ENCODE data around the gene GNAI1. TPM values are rescaled to one million over a fixed set of nuclear protein-coding genes. Genes with fewer than 3 reads are reported as not detected.

Gene GNAI1
- total and polyA plus RNA-seq, 2 experiments from 2014 or later: 57.4 to 58.7 TPM

GRCh38 chr7:80132594-80132993 is 2.0 kb upstream of the GNAI1 start:
- WGBS (ENCODE audit: low lambda C conversion rate, missing lambda C conversion rate): 86% methylated on average over 3 of the region's 3 CpGs
- no peak overlapping the region for H3K27ac ChIP-seq
- TF ChIP-seq CTCF (IDR thresholded peaks at IDR 0.05; ENCODE audit: poor library complexity) (no peak), EZH2 (IDR thresholded peaks at IDR 0.05; ENCODE audit: borderline replicate concordance) (no peak), EZH2phosphoT487 (IDR thresholded peaks at IDR 0.05; ENCODE audit: low read depth, severe bottlenecking, unreplicated experiment) (no peak)

GRCh38 chr7:80133361-80134114 is 1.1 kb upstream of the GNAI1 start:
- Histone ChIP-seq H4K20me1 (ENCODE audit: insufficient read depth, poor library complexity, severe bottlenecking) (peaks cover 9% of the 10 kb centered on the region), H3K27me3 (no peaks in the 10 kb centered on the region), H3K27ac (peak overlapping the region; percentile 75), H3K79me2 (peaks cover 32% of the 10 kb centered on the region), H3K36me3 (replicated peaks; ENCODE audit: insufficient read depth, low read depth) (no peaks in the 10 kb centered on the region), H3K4me3 (peak overlapping the region; percentile 40), H3K4me1 (ENCODE audit: insufficient read depth) (peaks cover 15% of the 10 kb centered on the region), H3K4me2 (peak overlapping the region; percentile 72), H3K9me2 (replicated peaks; ENCODE audit: insufficient read depth) (no peaks in the 10 kb centered on the region), H2AFZ (peak overlapping the region; percentile 58), H3K9me3 (ENCODE audit: low read depth) (no peaks in the 10 kb centered on the region)
- peak; percentile 28 for DNase-seq (ENCODE audit: low spot score)
- no peak for TF ChIP-seq CTCF (IDR thresholded peaks at IDR 0.05; ENCODE audit: poor library complexity)
- TF ChIP-seq EZH2 (IDR thresholded peaks at IDR 0.05; ENCODE audit: borderline replicate concordance): no peak
- TF ChIP-seq EZH2phosphoT487 (IDR thresholded peaks at IDR 0.05; ENCODE audit: low read depth, severe bottlenecking, unreplicated experiment): no peak
- WGBS (ENCODE audit: low lambda C conversion rate, missing lambda C conversion rate): 38% methylated on average over 8 of the region's 8 CpGs

More at GRCh38 chr7:80132594-80132993, 2.0 kb upstream of the GNAI1 start:
- Histone ChIP-seq H3K4me2 (no peak overlapping the region), H3K79me2 (peaks cover 23% of the 10 kb centered on the region), H3K9me3 (ENCODE audit: low read depth) (no peaks in the 10 kb centered on the region), H3K27me3 (no peaks in the 10 kb centered on the region), H3K4me1 (ENCODE audit: insufficient read depth) (peaks cover 6% of the 10 kb centered on the region), H2AFZ (no peak overlapping the region), H3K4me3 (no peak overlapping the region), H3K36me3 (replicated peaks; ENCODE audit: insufficient read depth, low read depth) (no peaks in the 10 kb centered on the region), H4K20me1 (ENCODE audit: insufficient read depth, poor library complexity, severe bottlenecking) (peaks cover 5% of the 10 kb centered on the region), H3K9me2 (replicated peaks; ENCODE audit: insufficient read depth) (no peaks in the 10 kb centered on the region)
- no peak for DNase-seq (ENCODE audit: low spot score)

GRCh38 chr7:80134115-80134535 is 506 bp upstream of the GNAI1 start:
- peak overlapping the region; percentile 58 for H2AFZ ChIP-seq
- H3K27ac ChIP-seq: peak overlapping the region; percentile 75
- H3K79me2 ChIP-seq: peaks cover 38% of the 10 kb centered on the region
- H3K9me3 ChIP-seq (ENCODE audit: low read depth): no peaks in the 10 kb centered on the region
- H3K4me3 ChIP-seq: peak overlapping the region; percentile 40
- peaks cover 12% of the 10 kb centered on the region for H4K20me1 ChIP-seq (ENCODE audit: insufficient read depth, poor library complexity, severe bottlenecking)
- no peaks in the 10 kb centered on the region for H3K36me3 ChIP-seq (replicated peaks; ENCODE audit: insufficient read depth, low read depth)
- peaks cover 19% of the 10 kb centered on the region for H3K4me1 ChIP-seq (ENCODE audit: insufficient read depth)
- WGBS (ENCODE audit: low lambda C conversion rate, missing lambda C conversion rate): 6% methylated on average over 12 of the region's 12 CpGs
- TF ChIP-seq CTCF (IDR thresholded peaks at IDR 0.05; ENCODE audit: poor library complexity) (no peak), EZH2phosphoT487 (IDR thresholded peaks at IDR 0.05; ENCODE audit: low read depth, severe bottlenecking, unreplicated experiment) (no peak), EZH2 (IDR thresholded peaks at IDR 0.05; ENCODE audit: borderline replicate concordance) (no peak)
- no peak for DNase-seq (ENCODE audit: low spot score)
- no peaks in the 10 kb centered on the region for H3K9me2 ChIP-seq (replicated peaks; ENCODE audit: insufficient read depth)
- peak overlapping the region; percentile 72 for H3K4me2 ChIP-seq
- no peaks in the 10 kb centered on the region for H3K27me3 ChIP-seq

Measured in hepatocyte (in vitro differentiated cells).